Measurements from ENCODE around the gene ANP32D. TPM values are rescaled to one million over a fixed set of nuclear protein-coding genes. Genes with fewer than 3 reads are reported as not detected.
A peak's percentile ranks its signal among the peaks of the same experiment; 100 is the strongest.

Gene ANP32D
- total and polyA plus RNA-seq, 9 of the 15 experiments (the other 6 are each of a cell fraction or from before 2014, with no cell fraction given) = not detected

GRCh38 chr12:48459259-48459658 lies 13.1 kb upstream of the ANP32D start (continued):
- no peak for TF ChIP-seq PKNOX1 (IDR thresholded peaks at IDR 0.05)
- no peak for TF ChIP-seq ZFP30 (CRISPR knock-in tag; IDR thresholded peaks at IDR 0.05; ENCODE audit: borderline replicate concordance)
- TF ChIP-seq CEBPB (tag; IDR thresholded peaks at IDR 0.05) = no peak
- TF ChIP-seq TEAD4 (IDR thresholded peaks at IDR 0.05; ENCODE audit: low read length) = peak; percentile 27; the same call in 1 of the 2 replicates
- TF ChIP-seq TEAD4 (CRISPR knock-in tag; IDR thresholded peaks at IDR 0.05; ENCODE audit: borderline replicate concordance) = no peak
- peak; percentile 36; the same call in 1 of the 2 replicates for TF ChIP-seq NCOR1 (IDR thresholded peaks at IDR 0.05)
- peak; percentile 92 for TF ChIP-seq FOSL1 (tag; conservative IDR thresholded peaks at IDR 0.05)
- TF ChIP-seq ZNF561 (CRISPR knock-in tag; conservative IDR thresholded peaks at IDR 0.05) = no peak
- no peak for TF ChIP-seq ETV5 (CRISPR knock-in tag; IDR thresholded peaks at IDR 0.05; ENCODE audit: low read depth)
- no peak for TF ChIP-seq ZNF239 (CRISPR knock-in tag; IDR thresholded peaks at IDR 0.05)
- TF ChIP-seq HNRNPK (IDR thresholded peaks at IDR 0.05; ENCODE audit: low read depth, low read length, poor library complexity, severe bottlenecking) = no peak
- TF ChIP-seq DPF2 (IDR thresholded peaks at IDR 0.05) = peak; percentile 55; the same call in 1 of the 2 replicates
- no peak for TF ChIP-seq PHB (CRISPR knock-in tag; IDR thresholded peaks at IDR 0.05)
- TF ChIP-seq BRD4 (IDR thresholded peaks at IDR 0.05) = no peak
- no peak for TF ChIP-seq ZNF696 (CRISPR knock-in tag; conservative IDR thresholded peaks at IDR 0.05)
- TF ChIP-seq ZNF431 (CRISPR knock-in tag; IDR thresholded peaks at IDR 0.05) = no peak
- no peak for TF ChIP-seq HMGXB4 (CRISPR knock-in tag; IDR thresholded peaks at IDR 0.05)
- no peak for TF ChIP-seq ARID2 (IDR thresholded peaks at IDR 0.05)
- TF ChIP-seq ZBTB40 (IDR thresholded peaks at IDR 0.05) = no peak
- no peak for TF ChIP-seq ZBTB40 (CRISPR knock-in tag; IDR thresholded peaks at IDR 0.05)
